COLO829 (cell line): ENCODE data around the gene KCNH8.
A peak's percentile ranks its signal among the peaks of the same experiment; 100 is the strongest.

Experiments
- DNase-seq: peaks from one replicate; pipeline ENCODE4 v3.0.0; 2012; ENCODE audit warnings: low spot score

Gene KCNH8

GRCh38 chr3:19254189-19254588 lies 105.9 kb downstream of the KCNH8 start:
- no peak for DNase-seq

GRCh38 chr3:19254784-19255338 lies 106.6 kb downstream of the KCNH8 start:
- no peak for DNase-seq

- DNase-seq = no peak
These were observed 108.0 kb downstream of the KCNH8 start for GRCh38 chr3:19256313-19256712.

- no peak for DNase-seq
These were observed 115.3 kb downstream of the KCNH8 start for GRCh38 chr3:19263606-19264005.

DNA sequence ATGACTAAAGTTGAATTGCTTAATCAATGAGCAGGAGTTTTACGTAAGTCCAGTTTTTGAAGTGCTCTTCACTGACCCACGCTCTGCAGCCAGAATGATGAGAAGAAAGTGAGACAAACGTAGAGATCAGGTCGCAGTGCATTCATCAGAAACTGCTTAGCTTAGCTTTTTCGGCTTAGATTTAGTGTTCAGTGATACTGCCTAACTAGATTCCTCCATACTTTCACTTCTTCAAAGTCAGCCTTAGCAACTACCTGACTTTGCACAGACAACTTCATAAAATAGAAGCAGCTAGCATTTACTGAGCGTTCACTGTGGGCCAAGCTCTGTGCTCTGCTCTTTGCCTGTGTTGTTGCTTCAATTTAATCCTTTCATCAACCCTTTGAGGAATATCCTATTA lies 116.1 kb downstream of the KCNH8 start:
- DNase-seq = no peak

DNA sequence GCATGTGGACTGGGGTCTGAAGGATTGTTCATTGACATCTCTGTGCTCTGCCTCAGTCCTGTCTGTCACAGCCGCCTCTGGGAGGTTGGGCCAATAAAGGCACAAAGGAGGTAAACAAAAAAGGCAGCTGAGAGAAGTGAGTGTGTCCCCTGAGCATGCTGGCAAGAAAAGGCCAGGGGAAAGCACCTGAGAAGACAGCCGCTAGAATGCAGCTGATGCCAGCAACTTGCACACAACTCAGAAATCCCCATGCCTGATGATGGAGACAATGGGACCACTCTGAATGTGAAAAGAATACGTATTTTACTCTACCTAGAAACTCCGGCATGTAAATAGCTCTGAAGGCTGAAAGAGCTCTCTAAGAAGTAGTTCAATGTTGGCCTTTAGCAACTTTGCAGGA lies 118.7 kb downstream of the KCNH8 start:
- no peak for DNase-seq

DNA sequence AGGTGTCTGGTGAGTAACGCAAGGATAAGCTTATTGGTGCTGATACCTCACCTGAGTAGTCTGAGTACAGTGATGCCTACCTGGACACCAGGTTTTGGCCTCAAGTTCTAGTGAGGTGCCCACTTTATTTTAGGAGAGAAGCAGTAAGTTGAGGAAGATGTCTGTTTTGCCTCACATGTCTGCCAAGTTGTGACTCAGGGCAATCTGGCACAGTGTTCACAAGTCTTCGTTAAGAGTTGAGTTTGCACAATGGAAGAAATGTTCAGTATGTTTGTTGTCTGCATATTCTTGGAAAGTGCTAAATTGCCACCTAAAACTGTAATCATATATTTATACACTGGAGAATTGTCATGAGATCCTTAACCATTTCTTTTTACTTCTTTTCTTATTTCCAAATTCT lies 122.2 kb downstream of the KCNH8 start:
- no peak for DNase-seq

- no peak for DNase-seq
These were observed 124.0 kb downstream of the KCNH8 start for GRCh38 chr3:19272296-19272695.

DNA sequence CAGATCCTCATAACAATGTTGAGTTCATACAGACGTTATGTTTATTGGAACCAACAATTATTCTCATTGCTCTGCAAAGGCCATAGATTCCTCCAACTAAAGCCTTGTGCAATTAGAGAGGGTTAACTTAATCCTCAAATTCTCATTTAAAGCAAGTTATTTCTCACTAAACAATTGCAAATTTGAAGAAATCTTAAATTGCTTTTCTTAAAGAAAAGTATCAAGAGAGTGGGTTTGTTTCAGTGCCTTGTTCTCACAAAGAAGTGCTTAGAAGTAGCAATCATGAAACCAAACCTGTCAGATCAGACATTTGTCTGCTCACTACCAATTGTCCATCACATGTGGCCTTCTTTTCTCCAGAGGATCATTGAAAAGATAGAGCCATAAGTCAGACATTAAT lies 124.8 kb downstream of the KCNH8 start:
- no peak for DNase-seq

DNA sequence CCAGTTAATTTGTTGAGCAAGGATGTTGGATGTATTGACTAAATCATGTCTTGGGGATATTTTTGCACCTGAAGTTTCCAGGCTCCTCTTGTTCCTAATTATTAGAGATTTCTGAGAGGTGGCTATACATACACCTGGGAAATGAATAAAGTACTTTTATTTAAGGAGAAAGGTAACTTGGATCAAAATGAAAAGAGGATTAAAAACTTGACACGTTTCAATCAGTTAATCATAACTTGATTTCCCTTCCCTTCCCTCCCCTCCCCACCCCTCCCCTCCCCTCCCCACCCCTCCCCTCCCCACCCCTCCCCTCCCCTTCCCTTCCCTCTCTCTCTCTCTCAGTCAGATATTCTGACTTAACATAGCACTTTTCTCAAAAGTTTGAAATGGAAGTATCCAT lies 126.3 kb downstream of the KCNH8 start:
- no peak for DNase-seq

DNA sequence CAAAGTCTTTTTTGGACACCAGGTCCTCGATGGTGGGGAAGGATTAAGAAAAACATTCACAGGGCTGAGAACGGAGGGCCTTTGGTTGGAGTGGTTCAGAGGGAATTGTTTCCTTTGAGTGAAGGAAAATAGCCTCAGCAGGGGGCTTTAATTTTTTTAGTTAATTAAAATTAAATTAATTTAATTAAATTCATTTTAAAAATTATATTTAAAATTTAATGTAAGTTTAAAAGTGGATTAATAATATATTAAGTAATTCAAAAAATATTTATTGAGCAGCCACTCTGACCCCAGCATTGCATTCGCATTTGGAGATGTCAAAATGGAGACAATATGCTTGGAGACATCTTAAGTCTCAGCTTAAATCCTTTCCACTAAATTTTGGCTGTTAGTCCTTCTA lies 136.7 kb downstream of the KCNH8 start:
- no peak for DNase-seq

- no peak for DNase-seq
These were observed 145.0 kb downstream of the KCNH8 start for GRCh38 chr3:19293295-19293694.

DNA sequence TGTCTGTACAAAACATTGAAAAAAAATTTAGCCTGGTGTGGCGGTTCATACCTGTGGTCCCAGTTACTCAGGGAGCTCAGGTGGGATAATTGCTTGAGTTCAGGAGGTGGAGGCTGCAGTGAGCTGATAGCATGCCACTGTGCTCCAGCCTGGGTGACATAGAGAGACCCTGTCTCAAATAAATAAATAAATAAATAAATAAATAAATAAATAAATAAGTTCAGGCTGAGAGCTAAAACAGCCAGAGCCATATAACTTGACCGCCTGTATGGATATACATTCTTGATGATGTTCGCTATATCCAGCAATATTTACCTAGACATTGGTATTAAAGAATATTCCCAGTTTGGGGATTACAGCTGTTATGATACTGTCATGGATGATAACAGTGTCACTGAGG lies 146.9 kb downstream of the KCNH8 start:
- DNase-seq = no peak

DNA sequence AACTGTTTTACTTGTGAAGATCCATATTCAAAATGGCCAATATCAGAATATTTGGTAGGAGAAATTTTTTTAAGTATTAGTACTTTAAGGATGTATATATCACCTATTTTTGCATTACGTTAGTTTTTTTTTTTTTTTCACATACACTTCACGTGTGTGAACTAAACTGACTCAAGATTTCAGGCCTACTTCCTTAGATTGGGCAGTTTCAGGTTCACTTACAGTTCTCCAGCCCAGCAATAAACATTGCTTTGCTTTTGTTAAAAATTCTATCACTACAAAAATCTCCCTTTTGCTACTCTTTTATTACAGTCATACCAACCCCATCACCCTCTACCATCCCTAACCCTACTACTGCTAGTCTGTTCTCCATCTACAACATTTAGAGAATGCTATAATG lies 183.6 kb downstream of the KCNH8 start:
- DNase-seq = no peak

DNA sequence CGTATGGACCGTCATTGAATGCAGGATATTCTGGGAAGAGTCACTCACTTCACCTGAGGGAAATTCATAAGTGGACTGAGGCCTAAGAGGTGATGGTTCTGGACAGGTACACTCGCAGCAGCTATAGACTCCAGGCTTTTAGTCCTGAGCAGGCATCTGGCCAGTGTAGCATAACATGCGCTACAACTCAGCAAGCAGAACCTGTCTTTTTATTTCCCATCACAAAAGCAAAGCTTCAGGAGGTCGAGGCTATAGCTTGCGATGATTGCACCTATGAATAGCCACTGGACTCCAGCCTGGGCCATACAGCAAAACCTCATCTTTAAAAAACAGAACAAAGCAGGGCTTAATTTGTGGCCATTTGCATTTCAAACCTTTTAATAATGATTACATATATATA lies 185.8 kb downstream of the KCNH8 start:
- DNase-seq = no peak

GRCh38 chr3:19338769-19339168 lies 190.5 kb downstream of the KCNH8 start:
- DNase-seq = no peak

- no peak for DNase-seq
These were observed 194.1 kb downstream of the KCNH8 start for GRCh38 chr3:19342389-19342788.

DNA sequence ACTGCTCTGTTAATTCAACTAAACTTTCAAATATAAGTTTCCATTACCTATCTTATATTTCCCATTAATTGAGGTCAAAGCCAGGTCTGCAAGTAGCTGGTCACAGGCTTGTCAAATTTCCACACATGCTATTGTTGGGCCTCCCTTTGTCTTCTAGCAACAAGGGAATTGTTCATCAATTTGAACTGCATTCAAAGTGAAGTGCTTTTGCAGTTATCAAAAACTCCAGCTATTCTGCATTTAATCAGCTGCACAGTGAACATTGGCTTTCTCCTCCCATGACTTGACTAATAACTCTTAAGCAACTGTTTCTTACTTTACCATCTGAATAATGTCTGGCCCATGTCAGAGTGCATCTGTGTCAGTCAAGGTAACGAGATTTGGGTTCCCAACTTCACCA lies 198.4 kb downstream of the KCNH8 start:
- DNase-seq = no peak

DNA sequence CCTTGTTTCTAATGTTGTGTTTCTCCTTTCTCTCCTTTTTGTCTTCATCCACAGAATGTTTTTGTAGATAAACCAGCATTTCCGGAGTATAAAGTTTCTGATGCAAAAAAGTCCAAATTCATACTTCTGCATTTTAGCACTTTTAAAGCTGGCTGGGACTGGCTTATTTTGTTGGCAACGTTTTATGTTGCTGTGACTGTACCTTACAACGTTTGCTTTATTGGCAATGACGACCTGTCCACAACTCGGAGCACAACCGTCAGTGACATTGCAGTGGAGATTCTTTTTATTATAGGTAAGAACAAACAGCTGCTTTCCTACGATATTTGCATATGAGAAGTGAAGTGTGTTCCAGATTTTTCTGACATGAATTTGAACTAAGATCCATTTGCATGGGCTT lies 199.4 kb downstream of the KCNH8 start:
- DNase-seq = no peak

DNA sequence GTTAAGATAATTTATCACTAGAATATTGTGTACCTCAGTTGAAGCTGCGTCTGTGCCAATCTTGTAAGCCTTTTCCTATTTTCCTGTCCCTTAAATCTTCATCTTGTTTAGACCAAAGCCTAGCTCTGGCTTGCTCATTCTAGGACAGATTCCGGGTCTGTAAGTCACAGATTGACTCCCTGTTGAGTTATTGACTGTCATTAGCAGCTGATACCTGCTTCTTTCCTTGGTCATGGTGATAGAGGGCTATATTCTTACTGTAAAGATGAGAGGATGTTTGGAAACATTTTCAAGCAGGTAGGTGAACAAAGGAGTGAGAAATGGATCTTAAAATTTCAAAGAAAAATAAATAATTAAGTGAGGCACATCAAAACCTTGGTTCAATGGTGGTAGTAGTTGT lies 200.2 kb downstream of the KCNH8 start:
- DNase-seq = no peak

DNA sequence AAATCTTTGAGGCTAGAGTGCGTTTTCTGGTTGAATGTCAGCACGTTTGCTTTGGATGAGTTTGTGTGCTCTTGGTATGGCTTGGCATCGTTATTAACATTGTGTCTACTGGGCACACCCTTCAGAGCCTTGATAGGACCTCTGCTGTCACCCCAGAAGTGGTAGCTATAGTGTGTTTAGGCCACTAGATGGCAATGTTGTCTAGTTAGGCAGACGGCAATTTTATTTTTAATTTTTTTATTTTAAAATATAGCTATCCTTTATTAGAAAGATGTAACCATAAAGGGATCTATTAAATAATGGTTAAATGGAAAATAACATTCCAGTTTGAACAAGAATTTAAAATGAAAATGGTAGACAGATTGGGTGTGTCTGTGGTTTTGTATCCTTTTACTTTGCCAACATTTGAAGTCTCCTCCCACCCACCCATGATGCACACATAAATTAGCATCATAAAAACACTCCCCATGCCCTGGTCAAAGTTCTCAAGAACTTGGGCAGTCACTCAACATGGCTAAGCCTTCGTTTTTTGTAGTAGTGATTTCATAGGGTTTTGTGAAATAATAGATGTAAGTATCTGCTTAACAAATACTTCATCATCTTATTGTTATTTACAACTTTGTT lies 200.7 kb downstream of the KCNH8 start:
- peak; percentile 6 for DNase-seq

DNA sequence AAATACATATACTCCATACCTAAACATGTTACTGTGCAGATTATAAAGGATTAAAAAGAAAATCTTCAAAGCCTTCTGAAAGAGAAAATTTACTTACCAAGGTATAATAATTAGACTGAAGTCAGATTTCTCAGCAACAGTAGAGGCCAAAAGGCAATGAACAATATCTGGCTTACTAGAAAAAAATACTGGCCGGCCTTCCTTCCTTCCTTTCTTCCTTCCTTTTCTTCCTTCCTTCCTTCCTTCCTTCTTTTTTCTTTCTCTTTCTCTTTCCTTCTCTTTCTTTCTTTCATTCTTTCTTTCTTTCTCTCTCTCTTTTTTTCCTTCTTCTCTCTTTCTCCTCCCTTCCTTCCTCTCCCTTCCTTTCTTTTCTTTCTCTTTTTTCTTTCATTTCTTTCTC lies 209.6 kb downstream of the KCNH8 start:
- no peak for DNase-seq

GRCh38 chr3:19363071-19363470 lies 214.8 kb downstream of the KCNH8 start:
- no peak for DNase-seq

- DNase-seq = no peak
These were observed 215.8 kb downstream of the KCNH8 start for GRCh38 chr3:19364148-19364547.

- DNase-seq = no peak
These were observed 217.2 kb downstream of the KCNH8 start for GRCh38 chr3:19365471-19365870.
